ENCODE measurements around the gene EN2. TPM values are rescaled to one million over a fixed set of nuclear protein-coding genes. Genes with fewer than 3 reads are reported as not detected.
A peak's percentile ranks its signal among the peaks of the same experiment; 100 is the strongest.

The EN2 gene
- total RNA-seq, 1 experiment from 2014 or later, result 0.07 TPM

GRCh38 chr7:155470686-155471638, 13.0 kb downstream of the EN2 start:
- Histone ChIP-seq H3K23ac (ENCODE audit: insufficient read length, low read depth, low read length) (no peak overlapping the region), H4K5ac (ENCODE audit: insufficient read length, low read depth, low read length) (no peak overlapping the region), H2BK12ac (ENCODE audit: insufficient read length, low read depth, low read length) (no peak overlapping the region), H4K8ac (replicated peaks; ENCODE audit: insufficient read length, low read depth, low read length) (no peak overlapping the region), H3K4me2 (ENCODE audit: insufficient read depth, insufficient read length, low read length) (no peak overlapping the region), H4K91ac (ENCODE audit: insufficient read length, low read depth, low read length) (no peak overlapping the region), H3K9ac (ENCODE audit: extremely low read depth, insufficient read length, low read length) (no peak overlapping the region), H3K4ac (ENCODE audit: low read depth, low read length) (no peak overlapping the region), H3K14ac (ENCODE audit: insufficient read depth, low read length) (no peak overlapping the region), H3K4me1 (ENCODE audit: insufficient read depth, low read length) (no peaks in the 10 kb centered on the region), H3K79me1 (ENCODE audit: insufficient read depth, low read depth, low read length, poor library complexity, severe bottlenecking) (no peaks in the 10 kb centered on the region), H3T11ph (ENCODE audit: low read length) (no peak overlapping the region), H3K9me3 (ENCODE audit: control insufficient read depth, low read depth, low read length) (no peaks in the 10 kb centered on the region), H2BK15ac (ENCODE audit: low read depth, low read length) (no peak overlapping the region), H3K23me2 (ENCODE audit: insufficient read length, low read depth, low read length, poor library complexity, severe bottlenecking) (peaks cover 8% of the 10 kb centered on the region), H2AFZ (ENCODE audit: low read length) (no peak overlapping the region), H3K18ac (ENCODE audit: insufficient read length, low read depth, low read length) (no peak overlapping the region), H2BK120ac (ENCODE audit: low read depth, low read length, poor library complexity, severe bottlenecking) (no peak overlapping the region), H4K20me1 (ENCODE audit: control insufficient read depth, insufficient read depth, insufficient read length) (no peaks in the 10 kb centered on the region), H3K56ac (ENCODE audit: insufficient read length, low read depth, low read length) (no peak overlapping the region), H3K79me2 (ENCODE audit: insufficient read depth, low read length) (no peaks in the 10 kb centered on the region), H3K27me3 (ENCODE audit: insufficient read depth, low read length) (peaks cover 97% of the 10 kb centered on the region), H3K27ac (ENCODE audit: insufficient read length, low read depth, low read length) (no peak overlapping the region), H2AK5ac (ENCODE audit: insufficient read length, low read length) (no peak overlapping the region), H2BK20ac (ENCODE audit: low read depth, low read length, poor library complexity, severe bottlenecking) (no peak overlapping the region), H2BK5ac (ENCODE audit: insufficient read length, low read length) (no peak overlapping the region)
- no peak for TF ChIP-seq CTCF (conservative IDR thresholded peaks at IDR 0.05)
- Mint-ChIP-seq H3K27ac (no peak overlapping the region; a peak in 1 of 7 replicates), H3K4me3 (no peak overlapping the region; a peak in 2 of 5 replicates), H3K4me1 (peaks cover 27 to 36% of the 10 kb centered on the region in 2 experiments), H3K36me3 (ENCODE audit: insufficient read depth in 1 of 3, low read depth in 3 of 3) (no peaks in the 10 kb centered on the region), H3K9me3 (no peaks in the 10 kb centered on the region; a peak in 1 of 5 replicates), H3K27me3 (ENCODE audit: low read depth) (peaks cover 100% of the 10 kb centered on the region)
- DNase-seq, result peak; percentile 25
- WGBS (ENCODE audit: extremely low coverage, insufficient read length, low lambda C conversion rate), result no CpG with 5 or more reads among the region's 24 CpGs
